ENCODE measurements around the gene PRKACB.
"Not testable (repeated sequence)": the region's sequence is repeated elsewhere in the genome, so short reads cannot be mapped to it uniquely, and the experiment has no call there.

PRKACB gene

DNA sequence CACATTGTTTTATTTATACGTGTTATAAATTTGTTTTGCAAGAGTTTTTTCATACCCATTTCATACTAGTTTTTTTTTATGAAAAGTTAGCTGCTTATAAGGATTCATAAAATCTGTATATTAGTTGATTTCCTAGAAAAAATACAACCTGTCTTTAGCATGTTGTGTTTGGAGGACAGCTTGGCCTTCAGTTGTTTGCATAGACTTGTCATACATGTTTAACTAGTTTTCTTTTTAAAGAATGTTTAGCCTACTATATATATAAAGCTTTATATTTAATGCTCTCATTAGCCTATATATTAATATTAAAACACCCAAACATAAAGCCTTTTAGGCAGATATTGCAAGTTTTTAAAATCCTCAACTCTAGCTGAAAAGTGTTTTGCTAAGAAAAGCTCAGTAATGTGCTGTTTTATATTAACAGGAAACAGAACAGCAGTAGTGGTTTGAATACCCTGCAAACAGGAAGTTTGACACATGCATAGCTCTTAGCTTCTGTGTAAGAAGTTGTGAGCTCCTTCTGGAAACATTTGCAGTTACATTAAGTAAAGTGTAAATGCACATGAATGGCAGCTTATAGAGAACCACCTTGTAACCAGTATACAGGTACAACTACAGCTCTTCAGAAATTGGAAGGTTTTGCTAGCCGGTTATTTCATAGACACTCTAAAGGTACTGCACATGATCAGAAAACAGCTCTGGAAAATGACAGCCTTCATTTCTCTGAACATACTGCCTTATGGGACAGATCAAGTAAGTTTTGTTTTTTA, at the start of gene PRKACB:
Gene PRKACB, plus strand, starts transcription at position 476 of the 770 bp plus-strand sequence. Its CDS starts 91 bp downstream, at position 567.
- DNase-seq, result peak; percentile 71

DNA sequence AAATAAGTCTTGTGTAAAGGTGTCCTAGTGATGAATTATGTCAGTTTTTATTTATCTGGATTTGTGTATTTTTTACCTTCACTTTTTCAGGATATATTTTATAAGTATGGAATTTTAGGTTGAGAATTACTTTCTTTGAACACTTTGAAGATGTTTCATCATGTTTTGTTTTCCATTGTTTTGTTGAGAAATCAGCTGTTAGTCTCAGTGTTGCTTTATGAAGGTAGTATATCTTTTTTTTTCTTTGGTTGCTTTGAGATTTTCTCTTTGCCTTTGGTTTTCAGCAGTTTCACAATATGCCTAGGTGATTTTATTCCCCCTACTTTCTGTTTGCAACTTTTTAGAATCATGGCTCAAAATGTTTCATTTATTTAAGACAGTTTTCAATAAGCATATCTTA, 48.8 kb upstream of the PRKACB start:
- DNase-seq, result no peak

DNA sequence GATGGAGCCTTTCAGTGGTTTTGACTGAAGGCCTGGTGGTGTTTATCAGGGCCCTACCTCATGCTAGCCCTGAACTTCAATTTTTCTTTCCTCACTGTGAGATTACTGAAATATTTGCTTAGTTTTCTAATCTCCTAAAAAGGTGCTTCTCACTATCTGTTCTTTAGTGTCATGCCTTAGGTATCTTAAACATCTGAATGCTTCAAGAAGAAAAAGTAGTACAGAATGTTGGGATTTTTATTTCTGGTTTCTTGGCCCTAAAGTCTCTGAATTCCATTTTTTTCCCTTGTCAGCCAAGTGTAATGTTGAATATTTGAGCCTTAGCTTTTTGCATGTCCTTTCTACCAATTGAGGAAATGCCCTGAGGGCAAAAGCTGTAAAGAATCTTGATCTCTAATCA, 47.9 kb upstream of the PRKACB start:
- DNase-seq, result no peak

DNA sequence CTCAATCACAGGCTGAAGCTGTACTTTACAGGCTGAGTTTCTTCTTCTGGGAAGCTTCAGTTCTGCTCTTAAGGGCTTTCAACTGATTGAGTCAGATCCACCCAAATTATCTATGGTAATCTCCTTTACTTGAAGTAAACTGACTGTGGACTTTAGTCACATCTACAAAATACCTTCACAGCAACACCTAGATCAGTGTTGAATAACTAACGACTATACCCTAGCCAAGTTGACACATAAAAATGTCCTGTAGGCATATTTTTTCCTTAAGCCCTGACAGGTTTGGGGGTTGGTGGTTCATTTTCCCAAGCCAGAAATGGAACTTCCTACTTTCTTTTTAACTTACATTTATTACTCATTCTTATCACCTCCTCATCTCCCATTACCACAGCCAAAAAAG, 42.9 kb upstream of the PRKACB start:
- no peak for DNase-seq

DNA sequence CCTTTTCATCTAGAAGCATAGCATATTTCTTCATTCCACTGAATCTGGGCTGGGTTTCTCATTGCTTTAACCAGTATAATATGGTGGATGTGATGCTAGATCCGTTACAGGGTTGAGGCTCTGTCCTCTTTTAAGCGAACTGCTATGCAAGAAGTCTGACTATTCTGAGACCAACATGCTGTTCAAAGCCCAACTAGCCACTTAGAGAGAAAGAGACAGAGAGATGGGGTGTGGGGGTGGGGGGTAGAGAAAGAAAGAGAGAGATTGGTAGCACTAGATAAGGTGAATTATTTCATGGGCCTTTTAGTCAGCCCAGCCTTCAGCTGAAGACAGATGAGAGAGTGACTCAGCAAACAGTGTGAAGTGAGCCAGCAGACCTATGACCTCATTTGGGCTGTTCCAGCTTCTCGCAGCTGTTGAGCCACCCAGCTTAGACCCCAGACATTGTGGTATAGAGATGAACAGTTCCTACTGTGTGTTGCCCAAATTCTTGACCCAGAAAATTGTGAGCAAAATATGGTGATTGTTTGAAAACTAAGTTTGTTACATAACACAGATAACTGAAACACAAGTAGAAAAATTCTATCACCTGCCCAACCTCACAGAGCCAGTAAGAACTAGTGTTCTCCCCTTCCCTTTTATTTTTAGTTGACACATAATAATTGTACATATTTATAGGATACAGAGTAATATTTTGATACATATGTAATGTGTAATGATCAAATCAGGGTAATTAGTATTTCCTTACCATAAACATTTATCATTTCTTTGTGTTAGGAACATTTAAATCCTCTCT, 40.7 kb upstream of the PRKACB start:
- DNase-seq, result peak; percentile 81

DNA sequence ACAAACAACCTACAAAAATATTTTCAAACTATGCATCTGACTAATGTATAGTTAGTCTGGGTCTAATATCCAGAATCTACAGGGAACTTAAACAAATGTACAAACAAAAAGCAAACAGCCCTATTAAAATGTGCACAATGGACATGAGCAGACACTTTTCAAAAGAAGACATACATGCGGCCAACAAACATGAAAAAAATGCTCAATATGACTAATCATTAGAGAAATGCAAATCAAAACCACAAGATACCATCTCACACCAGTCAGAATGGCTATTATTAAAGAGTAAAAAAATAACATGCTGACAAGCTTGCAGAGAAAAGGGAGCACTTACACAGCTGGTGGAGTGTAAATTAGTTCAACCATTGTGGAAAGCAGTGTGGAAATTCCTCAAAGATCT, 36.5 kb upstream of the PRKACB start:
- DNase-seq, result not testable (repeated sequence)

DNA sequence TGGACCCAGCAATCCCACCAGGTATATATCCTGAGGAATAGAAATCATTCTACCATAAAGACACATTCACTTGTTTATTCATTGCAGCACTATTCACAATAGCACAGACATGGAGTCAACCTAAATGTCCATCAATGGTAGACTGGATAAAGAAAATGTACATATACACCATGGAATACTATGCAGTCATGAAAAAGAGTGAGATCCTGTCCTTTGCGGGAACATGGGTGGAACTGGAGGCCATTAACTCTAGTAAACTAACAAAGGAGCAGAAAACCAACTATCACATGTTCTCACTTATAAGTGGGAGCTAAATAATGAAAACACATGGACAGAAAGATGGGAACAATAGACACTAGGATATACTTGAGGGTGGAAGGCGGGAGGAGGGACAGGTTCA, 36.1 kb upstream of the PRKACB start:
- DNase-seq, result no peak

DNA sequence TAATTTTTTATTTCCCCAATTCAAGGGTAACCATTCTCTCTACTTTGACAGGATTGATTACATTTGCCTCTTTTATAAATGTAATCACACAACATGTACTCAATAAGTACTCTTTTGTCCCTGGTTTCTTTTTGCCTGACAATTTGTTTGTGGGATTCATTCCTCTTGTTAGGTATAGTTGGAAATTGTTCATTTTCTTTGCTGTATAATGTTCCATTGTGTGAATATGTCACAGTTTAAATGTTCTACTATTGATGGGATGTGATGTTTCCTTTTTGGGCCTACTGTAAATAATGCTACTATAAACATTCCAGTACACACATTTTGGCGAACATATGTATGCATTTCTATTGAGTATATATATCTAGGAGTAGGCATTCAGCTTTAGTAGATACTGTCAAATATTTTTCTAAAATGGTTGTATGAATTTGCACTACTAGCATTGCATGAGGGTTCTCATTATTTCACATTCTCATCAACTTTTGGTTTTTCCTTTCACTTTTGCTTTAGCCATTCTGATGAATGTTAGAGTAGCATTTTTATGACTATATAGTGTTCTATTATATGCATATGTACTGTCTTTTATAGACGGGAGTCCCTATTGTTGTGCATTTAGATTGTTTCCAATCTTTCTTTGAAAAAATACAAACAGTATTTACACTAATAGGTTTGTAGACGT, 35.0 kb upstream of the PRKACB start:
- DNase-seq, result peak; percentile 9

DNA sequence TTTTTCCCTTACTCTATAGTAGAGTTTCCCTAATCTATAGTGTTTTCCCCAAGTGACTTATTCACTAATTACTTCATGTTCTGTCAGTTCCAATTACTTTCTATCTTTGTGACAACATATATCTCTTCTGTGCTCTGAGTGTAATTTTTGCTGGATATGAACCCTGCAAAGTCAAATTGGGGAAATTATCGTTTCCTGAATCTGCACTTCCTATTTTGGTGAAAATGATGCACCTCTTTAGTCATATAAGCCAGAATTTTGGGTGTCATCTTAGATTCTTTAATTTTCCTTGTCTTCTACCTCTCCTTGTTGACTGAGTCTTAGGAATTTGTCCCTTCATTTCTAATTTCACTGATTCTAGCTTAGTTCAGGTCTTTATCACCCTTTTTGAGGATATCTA, 33.4 kb upstream of the PRKACB start:
- peak; percentile 13 for DNase-seq

DNA sequence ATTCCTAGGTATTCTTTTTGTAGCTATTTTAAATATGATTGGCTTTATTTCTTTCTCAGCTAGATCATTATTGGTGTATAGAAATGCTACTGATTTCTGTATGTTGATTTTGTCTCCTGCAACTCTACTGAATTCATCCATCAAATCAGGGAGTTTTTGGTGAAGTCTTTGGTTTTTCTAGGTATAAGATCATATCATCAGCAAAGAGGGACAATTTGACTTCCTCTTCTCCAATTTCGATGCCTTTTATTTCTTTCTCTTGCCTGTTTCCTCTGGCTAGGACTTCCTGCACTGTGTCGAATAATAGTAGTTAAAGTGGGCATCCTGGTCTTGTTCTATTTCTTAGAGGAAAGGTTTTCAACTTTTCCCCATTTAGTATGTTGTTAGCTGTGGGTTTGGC, 27.5 kb upstream of the PRKACB start:
- no peak for DNase-seq

DNA sequence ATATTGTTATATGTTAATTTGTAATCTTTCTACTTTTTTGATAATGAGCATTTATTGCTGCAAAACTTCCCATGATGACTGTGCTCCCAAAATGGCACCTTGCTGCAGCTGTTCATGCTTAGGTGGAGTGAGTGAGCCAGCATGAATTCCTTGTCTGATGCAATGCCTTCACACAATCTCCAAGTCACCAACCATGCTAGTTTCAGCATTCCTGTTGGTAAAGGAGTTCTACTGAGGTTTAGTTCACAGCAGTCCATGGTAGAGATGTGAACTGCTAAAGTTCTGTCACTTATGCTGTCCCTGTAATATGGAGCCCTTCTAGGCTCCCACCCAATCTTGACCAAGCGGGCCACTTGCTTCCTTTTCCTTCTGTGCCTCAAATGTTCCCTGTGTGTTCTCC, 26.2 kb upstream of the PRKACB start:
- DNase-seq, result no peak

DNA sequence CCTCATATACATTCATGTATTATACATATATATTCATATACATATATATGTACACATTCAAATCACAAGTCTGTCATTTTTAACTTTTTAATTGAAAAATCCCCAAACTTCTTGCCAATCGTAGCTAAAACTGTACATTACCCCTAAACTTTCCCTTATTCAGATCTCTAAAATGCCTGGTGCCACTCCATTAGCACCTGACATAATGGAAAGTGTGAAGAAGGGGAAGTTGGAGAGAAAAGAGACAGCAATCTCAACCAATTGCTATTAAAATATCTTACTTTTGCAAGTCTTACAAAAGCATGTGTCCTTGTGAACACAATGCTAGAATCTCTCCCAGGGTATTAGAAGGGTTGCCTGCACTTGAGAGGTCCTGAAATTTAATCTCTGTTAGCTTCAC, 22.7 kb upstream of the PRKACB start:
- no peak for DNase-seq

DNA sequence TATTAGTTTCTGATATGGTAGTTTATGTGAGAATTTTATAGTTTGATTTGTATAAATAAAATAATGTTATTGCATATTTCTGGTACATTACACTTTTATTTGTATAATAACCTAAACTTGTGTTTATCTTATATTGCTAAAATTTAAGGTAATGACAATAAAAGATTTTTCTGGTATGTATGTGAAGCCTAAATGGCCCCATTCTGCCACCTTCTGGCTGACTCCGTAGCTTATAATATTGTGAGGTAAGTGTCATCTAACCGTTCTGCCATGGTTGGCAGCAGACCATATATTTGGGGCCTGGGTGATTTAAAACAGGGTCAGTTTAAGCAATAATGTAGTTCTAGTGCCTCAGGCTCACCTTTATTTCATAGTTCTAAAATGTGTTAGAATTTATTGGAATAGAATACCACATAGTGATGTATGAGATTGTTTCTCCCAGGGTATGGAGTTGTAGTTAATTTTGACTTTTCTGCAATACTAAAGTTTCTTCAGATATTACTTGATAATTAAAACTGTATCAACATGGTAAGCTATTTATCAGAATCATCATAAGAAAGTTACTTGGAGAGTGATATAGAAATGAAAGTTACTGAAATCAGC, 21.2 kb upstream of the PRKACB start:
- DNase-seq, result peak; percentile 61

DNA sequence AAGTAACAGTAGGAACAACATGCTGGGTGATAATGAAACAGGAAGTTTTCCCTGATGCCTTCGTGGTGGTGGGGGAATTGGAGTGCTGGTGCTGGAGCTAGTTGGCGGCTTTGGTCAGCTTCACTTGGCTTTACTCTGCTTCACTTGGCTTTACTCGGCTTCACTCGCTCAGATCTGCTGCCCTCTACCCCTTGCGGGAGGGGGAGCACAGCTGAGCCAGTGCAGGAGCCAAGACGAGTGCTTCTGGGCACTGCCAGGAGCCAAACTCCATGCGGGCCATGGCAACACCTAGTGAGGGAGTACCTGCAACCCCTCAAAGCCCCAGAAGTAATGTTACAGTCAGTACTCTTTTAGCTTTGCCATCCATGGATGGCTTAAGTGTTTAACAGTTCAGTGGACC, 10.6 kb upstream of the PRKACB start:
- DNase-seq, result peak; percentile 37

DNA sequence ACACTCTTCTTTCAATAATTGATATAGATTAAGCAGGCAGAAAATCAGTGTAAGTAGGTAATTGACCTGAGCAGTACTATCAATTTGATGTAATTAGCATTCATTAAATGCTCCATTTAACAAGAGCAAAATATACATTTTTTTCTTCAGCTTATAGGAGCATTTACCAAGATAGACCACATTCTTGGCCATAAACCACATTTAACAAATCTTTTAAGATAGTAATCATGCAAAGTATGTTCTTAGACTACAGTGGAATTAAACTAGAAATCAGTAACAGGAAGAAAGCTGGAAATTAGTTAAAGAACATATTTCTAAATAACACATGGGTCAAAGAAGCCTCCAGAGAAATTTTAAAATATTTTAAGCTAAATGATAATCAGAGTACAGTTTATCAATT, 8.7 kb upstream of the PRKACB start:
- no peak for DNase-seq

DNA sequence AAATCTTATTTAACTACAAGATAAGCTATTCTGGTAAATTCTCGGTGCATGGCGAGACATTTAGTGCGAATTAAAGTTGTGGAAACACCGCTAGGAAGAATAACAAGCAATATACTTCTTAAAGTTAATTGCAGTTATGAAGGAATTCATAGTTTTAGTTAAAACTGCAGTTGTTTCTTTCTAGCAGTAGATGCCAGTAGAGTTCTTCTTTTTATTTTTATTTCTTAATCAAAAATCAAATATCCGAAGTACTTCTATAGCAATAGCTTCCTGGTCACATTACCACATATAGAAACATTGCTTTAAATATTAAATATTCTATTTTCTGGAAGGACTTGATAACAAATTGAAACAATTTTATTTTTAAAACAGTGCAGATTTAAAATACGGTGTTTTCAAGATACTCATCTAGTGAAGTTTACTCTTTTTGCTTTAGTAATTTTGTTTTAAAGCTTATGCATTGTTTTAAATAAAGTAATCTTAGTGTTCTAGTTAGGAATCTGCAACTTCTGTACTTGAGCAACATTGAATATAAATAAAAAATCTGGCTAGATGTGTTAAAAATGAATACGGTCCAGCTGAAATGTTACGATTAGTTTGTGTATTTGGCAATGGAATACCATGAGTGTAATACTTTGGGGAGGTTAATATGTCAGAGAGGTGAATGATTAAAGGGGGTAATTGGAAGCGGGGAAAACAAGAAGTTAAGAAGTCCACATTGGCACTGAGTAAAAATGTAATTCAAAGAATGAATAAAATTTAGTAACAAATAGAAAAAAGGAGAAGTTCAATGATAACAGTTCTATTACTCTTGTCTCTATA, 2.7 kb upstream of the PRKACB start:
- DNase-seq, result peak; percentile 53

DNA sequence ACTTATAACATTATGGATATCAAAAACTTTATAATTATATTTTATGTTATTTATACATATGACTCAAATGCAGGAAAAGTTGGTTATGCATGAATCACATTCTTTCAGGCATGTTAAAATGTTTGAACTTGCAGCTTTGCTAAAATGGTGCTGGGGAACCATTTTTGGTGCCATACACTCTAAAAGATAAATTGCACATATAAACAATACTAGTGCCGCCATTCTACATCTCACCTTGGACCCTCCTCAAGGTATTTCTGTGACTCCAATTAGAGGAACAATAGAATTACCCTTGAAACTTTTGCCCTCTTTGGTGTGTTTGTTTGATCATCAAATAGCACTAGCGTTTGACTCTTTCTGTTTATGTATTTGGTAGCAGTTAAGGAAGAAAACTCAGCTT, 997 bp downstream of the PRKACB start:
- DNase-seq, result peak; percentile 58

DNA sequence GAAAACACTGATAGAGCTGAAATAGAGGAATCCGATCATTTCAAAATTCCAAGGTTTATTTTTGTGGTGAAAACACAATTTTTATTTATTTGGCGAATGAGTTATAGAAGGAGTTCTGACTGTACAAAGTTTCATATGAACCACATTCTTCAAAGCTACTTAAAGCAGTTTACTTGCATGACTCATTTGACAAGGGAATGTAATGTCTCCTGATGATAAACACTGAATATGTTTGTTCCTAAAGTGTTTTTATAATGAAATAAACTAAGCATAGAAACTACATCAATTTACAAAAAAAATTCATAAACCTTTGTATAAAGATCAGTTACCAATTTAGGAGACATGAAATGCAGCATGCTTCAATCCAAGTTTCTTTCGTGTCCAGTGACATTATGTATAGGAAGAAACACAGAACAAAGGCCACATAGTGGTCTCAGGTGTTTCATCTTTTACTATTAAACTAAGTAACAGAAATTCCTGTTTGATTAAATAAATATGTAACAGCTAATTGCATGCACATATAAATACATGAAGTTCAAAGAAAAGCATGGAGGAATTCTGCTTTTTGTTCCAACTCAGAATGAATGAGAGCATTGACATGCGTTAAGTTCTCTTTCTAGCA, 2.5 kb downstream of the PRKACB start:
- DNase-seq, result peak; percentile 32

DNA sequence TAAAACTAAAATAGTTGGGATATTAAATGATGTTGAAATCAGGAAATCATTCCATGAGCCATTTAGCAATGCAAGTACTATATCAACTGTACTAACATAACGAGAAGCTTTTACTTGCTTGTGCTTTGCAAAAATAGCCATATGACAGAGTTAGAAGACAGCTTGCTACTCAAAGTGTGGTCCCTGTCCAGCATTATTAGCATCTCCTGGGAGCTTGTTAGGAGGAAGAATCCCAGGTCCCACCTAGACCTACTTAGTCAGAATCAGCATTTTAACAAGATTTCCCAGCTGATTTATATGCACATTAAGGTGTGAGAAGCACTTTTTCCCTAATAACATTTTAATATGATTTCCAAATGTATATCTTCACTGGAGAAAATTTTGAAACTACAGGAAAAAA, 4.7 kb downstream of the PRKACB start:
- DNase-seq, result no peak

DNA sequence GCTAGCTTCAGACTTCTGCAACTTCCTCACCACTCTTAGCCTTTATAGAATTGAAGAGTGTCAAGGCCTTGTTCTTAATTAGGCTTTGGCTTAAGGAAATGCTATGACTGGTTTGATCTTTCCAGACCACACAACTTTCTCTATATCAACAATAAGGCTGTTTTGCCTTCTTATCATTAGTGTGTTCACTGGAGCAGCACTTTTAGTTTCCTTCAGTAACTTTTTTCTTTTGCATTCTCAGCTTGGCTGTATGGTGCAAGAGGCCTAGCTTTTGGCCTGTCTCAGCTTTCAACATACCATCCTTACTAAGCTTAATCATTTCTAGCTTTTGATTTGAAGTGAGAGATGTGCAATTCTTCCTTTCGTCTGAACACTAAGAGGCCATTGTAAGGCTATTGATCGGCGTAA, 8.6 kb downstream of the PRKACB start:
- peak; percentile 48 for DNase-seq

DNA sequence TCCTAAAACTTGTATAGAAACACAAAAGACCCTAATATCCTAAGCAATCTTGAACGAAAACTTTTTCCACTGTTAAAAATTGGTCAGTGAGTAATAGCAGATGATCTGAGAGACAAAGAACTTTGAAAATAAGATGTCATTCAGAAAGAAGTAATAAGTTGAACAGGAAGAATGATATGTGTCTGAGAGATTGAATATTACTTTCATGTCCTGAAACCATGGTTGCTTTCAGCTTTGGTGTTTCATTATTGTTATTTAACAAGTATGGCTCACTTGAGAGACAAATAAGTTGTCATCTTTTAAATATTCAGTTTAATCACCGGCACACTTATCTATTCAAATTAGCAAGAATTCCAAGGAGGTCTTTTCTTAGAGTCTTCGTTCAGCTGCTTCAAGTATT, 11.4 kb downstream of the PRKACB start:
- no peak for DNase-seq

DNA sequence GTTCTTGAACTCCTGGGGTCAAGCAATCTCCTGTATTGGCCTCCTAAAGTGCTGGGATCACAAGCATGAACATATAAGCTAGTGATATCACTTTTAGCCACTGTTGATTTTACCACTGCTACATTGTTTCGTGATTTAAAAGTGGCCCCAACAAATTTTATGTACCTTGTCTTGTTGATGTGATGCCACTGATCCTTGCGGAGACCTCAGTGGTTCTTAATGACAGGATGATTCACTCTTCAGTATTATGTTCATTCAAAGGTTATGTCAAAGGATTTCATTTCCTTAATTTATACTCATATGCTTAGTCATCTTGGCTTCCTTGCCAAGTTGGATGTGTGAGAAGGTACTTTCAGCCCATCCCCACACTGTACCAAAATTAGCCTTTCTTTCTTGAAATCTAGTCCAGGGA, 12.1 kb downstream of the PRKACB start:
- DNase-seq, result peak; percentile 76

Measured in inflammatory macrophage treated with lipopolysaccharide for 4 hours (primary cell).